Hematopoietic multipotent progenitor cell treated with erythropoietin and hydrocortisone succinate and interleukin-3 and kit ligand, for 15 days (in vitro differentiated cells): ENCODE data around the gene CD63.

Experiments used
- DNase-seq: peaks from one replicate; pipeline ENCODE4 v3.0.0-alpha.2; 2015; ENCODE audit warnings: low spot score

Gene CD63

GRCh38 chr12:55686366-55687010 is 42.3 kb downstream of the CD63 start:
- no peak for DNase-seq

GRCh38 chr12:55685671-55686070 is 43.1 kb downstream of the CD63 start:
- no peak for DNase-seq

- no peak for DNase-seq
Measured at GRCh38 chr12:55684761-55685370, 43.9 kb downstream of the CD63 start.

- DNase-seq, result no peak
Measured at GRCh38 chr12:55683676-55684075, 45.1 kb downstream of the CD63 start.

- no peak for DNase-seq
Measured at GRCh38 chr12:55682087-55682796, 46.6 kb downstream of the CD63 start.

GRCh38 chr12:55681142-55682077 is 47.4 kb downstream of the CD63 start:
- no peak for DNase-seq

- DNase-seq, result no peak
Measured at GRCh38 chr12:55679691-55680090, 49.1 kb downstream of the CD63 start.

GRCh38 chr12:55676707-55677106 is 52.1 kb downstream of the CD63 start:
- no peak for DNase-seq

GRCh38 chr12:55675666-55676065 is 53.1 kb downstream of the CD63 start:
- no peak for DNase-seq
